Measurements from ENCODE around the gene AASDH.

DNA sequence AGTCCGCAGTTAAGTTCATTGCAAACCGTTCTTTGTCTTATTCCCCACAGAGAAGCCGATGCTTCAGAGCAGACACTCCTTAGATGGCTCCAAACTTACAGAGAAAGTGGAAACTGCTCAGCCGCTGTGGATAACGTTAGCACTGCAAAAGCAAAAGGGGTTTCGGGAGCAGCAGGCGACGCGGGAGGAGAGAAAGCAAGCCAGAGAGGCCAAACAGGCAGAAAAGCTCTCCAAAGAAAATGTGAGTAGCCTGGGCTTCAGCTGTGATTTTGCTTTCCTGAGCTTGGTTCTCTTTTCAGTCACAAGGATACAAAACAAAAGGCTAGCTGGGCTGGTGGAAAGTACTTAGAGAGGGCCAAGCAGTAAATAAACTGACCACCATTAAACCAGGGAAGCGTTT is 64.0 kb downstream of the AASDH start:
- TF ChIP-seq, protein P1, sequence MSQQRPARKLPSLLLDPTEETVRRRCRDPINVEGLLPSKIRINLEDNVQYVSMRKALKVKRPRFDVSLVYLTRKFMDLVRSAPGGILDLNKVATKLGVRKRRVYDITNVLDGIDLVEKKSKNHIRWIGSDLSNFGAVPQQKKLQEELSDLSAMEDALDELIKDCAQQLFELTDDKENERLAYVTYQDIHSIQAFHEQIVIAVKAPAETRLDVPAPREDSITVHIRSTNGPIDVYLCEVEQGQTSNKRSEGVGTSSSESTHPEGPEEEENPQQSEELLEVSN (IDR thresholded peaks at IDR 0.05; ENCODE audit: borderline replicate concordance, low read depth), result no peak
- TF ChIP-seq, protein P2, sequence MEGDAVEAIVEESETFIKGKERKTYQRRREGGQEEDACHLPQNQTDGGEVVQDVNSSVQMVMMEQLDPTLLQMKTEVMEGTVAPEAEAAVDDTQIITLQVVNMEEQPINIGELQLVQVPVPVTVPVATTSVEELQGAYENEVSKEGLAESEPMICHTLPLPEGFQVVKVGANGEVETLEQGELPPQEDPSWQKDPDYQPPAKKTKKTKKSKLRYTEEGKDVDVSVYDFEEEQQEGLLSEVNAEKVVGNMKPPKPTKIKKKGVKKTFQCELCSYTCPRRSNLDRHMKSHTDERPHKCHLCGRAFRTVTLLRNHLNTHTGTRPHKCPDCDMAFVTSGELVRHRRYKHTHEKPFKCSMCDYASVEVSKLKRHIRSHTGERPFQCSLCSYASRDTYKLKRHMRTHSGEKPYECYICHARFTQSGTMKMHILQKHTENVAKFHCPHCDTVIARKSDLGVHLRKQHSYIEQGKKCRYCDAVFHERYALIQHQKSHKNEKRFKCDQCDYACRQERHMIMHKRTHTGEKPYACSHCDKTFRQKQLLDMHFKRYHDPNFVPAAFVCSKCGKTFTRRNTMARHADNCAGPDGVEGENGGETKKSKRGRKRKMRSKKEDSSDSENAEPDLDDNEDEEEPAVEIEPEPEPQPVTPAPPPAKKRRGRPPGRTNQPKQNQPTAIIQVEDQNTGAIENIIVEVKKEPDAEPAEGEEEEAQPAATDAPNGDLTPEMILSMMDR (IDR thresholded peaks at IDR 0.05), result no peak
- TF ChIP-seq POLR2AphosphoS2 (conservative IDR thresholded peaks at IDR 0.05; ENCODE audit: low read length), result no peak
- no peak for TF ChIP-seq RAD21 (conservative IDR thresholded peaks at IDR 0.05 in 1 of 2, IDR thresholded peaks at IDR 0.05 in 1 of 2)
- TF ChIP-seq POLR2A (IDR thresholded peaks at IDR 0.05; ENCODE audit: low read length), result no peak
- no peak for TF ChIP-seq EHMT2 (IDR thresholded peaks at IDR 0.05; ENCODE audit: low read depth)
- TF ChIP-seq NR3C1 (IDR thresholded peaks at IDR 0.05), result no peak
- TF ChIP-seq, protein P3, sequence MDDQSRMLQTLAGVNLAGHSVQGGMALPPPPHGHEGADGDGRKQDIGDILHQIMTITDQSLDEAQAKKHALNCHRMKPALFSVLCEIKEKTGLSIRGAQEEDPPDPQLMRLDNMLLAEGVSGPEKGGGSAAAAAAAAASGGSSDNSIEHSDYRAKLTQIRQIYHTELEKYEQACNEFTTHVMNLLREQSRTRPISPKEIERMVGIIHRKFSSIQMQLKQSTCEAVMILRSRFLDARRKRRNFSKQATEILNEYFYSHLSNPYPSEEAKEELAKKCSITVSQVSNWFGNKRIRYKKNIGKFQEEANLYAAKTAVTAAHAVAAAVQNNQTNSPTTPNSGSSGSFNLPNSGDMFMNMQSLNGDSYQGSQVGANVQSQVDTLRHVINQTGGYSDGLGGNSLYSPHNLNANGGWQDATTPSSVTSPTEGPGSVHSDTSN (IDR thresholded peaks at IDR 0.05), result no peak
- TF ChIP-seq CHD2 (IDR thresholded peaks at IDR 0.05; ENCODE audit: low read length, partially characterized antibody), result no peak
- no peak for TF ChIP-seq NPAS2 (CRISPR knock-in tag; IDR thresholded peaks at IDR 0.05; ENCODE audit: borderline replicate concordance)
- TF ChIP-seq, protein P4, sequence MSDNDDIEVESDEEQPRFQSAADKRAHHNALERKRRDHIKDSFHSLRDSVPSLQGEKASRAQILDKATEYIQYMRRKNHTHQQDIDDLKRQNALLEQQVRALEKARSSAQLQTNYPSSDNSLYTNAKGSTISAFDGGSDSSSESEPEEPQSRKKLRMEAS (IDR thresholded peaks at IDR 0.05), result no peak
- no peak for TF ChIP-seq ZFP36 (IDR thresholded peaks at IDR 0.05; ENCODE audit: borderline replicate concordance, partially characterized antibody)
- TF ChIP-seq, protein P5, sequence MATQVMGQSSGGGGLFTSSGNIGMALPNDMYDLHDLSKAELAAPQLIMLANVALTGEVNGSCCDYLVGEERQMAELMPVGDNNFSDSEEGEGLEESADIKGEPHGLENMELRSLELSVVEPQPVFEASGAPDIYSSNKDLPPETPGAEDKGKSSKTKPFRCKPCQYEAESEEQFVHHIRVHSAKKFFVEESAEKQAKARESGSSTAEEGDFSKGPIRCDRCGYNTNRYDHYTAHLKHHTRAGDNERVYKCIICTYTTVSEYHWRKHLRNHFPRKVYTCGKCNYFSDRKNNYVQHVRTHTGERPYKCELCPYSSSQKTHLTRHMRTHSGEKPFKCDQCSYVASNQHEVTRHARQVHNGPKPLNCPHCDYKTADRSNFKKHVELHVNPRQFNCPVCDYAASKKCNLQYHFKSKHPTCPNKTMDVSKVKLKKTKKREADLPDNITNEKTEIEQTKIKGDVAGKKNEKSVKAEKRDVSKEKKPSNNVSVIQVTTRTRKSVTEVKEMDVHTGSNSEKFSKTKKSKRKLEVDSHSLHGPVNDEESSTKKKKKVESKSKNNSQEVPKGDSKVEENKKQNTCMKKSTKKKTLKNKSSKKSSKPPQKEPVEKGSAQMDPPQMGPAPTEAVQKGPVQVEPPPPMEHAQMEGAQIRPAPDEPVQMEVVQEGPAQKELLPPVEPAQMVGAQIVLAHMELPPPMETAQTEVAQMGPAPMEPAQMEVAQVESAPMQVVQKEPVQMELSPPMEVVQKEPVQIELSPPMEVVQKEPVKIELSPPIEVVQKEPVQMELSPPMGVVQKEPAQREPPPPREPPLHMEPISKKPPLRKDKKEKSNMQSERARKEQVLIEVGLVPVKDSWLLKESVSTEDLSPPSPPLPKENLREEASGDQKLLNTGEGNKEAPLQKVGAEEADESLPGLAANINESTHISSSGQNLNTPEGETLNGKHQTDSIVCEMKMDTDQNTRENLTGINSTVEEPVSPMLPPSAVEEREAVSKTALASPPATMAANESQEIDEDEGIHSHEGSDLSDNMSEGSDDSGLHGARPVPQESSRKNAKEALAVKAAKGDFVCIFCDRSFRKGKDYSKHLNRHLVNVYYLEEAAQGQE (IDR thresholded peaks at IDR 0.05), result no peak
